H9 (cell line): ENCODE data around the gene OIT3. TPM values are rescaled to one million over a fixed set of nuclear protein-coding genes. Genes with fewer than 3 reads are reported as not detected.

Experiments
- DNase-seq: peaks from one replicate; pipeline ENCODE4 v3.0.0-alpha.2; 2017
- H2AFZ ChIP-seq: one replicate; pipeline ENCODE4 v1.6.1; 2013; ENCODE audit warnings: mild to moderate bottlenecking, low read length, control low read depth, moderate library complexity
- H2AK5ac ChIP-seq: 2 replicates; pipeline ENCODE4 v1.6.1; 2013; ENCODE audit warnings: low read length, control low read depth, mixed read lengths; ENCODE audit not compliant: insufficient read length
- H2BK120ac ChIP-seq: one replicate; pipeline ENCODE4 v1.6.1; 2013; ENCODE audit warnings: low read depth, mild to moderate bottlenecking, low read length, control low read depth, inconsistent platforms; ENCODE audit not compliant: poor library complexity, severe bottlenecking
- H2BK12ac ChIP-seq: 2 replicates; pipeline ENCODE4 v1.6.1; 2013; ENCODE audit warnings: low read length, control low read depth, mixed read lengths, low read depth; ENCODE audit not compliant: insufficient read length
- H2BK15ac ChIP-seq: 2 replicates; pipeline ENCODE4 v1.6.1; 2013; ENCODE audit warnings: low read depth, low read length, control low read depth
- H2BK20ac ChIP-seq: one replicate; pipeline ENCODE4 v1.6.1; 2013; ENCODE audit warnings: low read depth, mild to moderate bottlenecking, low read length, control low read depth, inconsistent platforms; ENCODE audit not compliant: poor library complexity, severe bottlenecking
- H2BK5ac ChIP-seq: 2 replicates; pipeline ENCODE4 v1.6.1; 2013; ENCODE audit warnings: low read length, control low read depth, mixed read lengths; ENCODE audit not compliant: insufficient read length
- H3K14ac ChIP-seq: 2 replicates; pipeline ENCODE4 v1.6.1; 2013; ENCODE audit warnings: low read length, control low read depth; ENCODE audit not compliant: insufficient read depth
- H3K18ac ChIP-seq: 2 replicates; pipeline ENCODE4 v1.6.1; 2013; ENCODE audit warnings: low read depth, mild to moderate bottlenecking, mixed read lengths, low read length, control low read depth; ENCODE audit not compliant: insufficient read length
- H3K23ac ChIP-seq: 2 replicates; pipeline ENCODE4 v1.6.1; 2013; ENCODE audit warnings: low read length, control low read depth, mixed read lengths, low read depth; ENCODE audit not compliant: insufficient read length
- H3K23me2 ChIP-seq: 2 replicates; pipeline ENCODE4 v1.6.1; 2013; ENCODE audit warnings: low read depth, mild to moderate bottlenecking, mixed read lengths, low read length, control low read depth; ENCODE audit not compliant: insufficient read length, poor library complexity, severe bottlenecking
- H3K27ac ChIP-seq: 2 replicates; pipeline ENCODE4 v1.5.1; 2013; ENCODE audit warnings: low read length, control low read depth, mixed read lengths, low read depth; ENCODE audit not compliant: insufficient read length
- H3K27me3 ChIP-seq: 2 replicates; pipeline ENCODE4 v1.6.1; 2013; ENCODE audit warnings: low read length, control low read depth, inconsistent platforms; ENCODE audit not compliant: insufficient read depth
- H3K4ac ChIP-seq: 2 replicates; pipeline ENCODE4 v1.6.1; 2013; ENCODE audit warnings: low read depth, mild to moderate bottlenecking, control low read depth, inconsistent platforms, low read length, moderate library complexity
- H3K4me1 ChIP-seq: 2 replicates; pipeline ENCODE4 v1.6.1; 2013; ENCODE audit warnings: low read length, control low read depth, inconsistent platforms; ENCODE audit not compliant: insufficient read depth
- H3K4me2 ChIP-seq: 2 replicates; pipeline ENCODE4 v1.6.1; 2013; ENCODE audit warnings: low read length, control low read depth, mixed read lengths; ENCODE audit not compliant: insufficient read length, insufficient read depth
- H3K56ac ChIP-seq: 2 replicates; pipeline ENCODE4 v1.6.1; 2013; ENCODE audit warnings: low read depth, mild to moderate bottlenecking, mixed read lengths, low read length, control low read depth; ENCODE audit not compliant: insufficient read length
- H3K79me1 ChIP-seq: 2 replicates; pipeline ENCODE4 v1.6.1; 2013; ENCODE audit warnings: low read depth, mild to moderate bottlenecking, moderate library complexity, low read length, control low read depth, inconsistent platforms; ENCODE audit not compliant: insufficient read depth, poor library complexity, severe bottlenecking
- H3K79me2 ChIP-seq: 2 replicates; pipeline ENCODE4 v1.6.1; 2013; ENCODE audit warnings: low read length, control low read depth, inconsistent platforms; ENCODE audit not compliant: insufficient read depth
- H3K9ac ChIP-seq: 2 replicates; pipeline ENCODE4 v1.6.1; 2013; ENCODE audit warnings: low read length, control low read depth, mixed read lengths; ENCODE audit not compliant: insufficient read length; ENCODE audit errors: extremely low read depth
- H3K9me3 ChIP-seq: one replicate; pipeline ENCODE4 v1.6.1; 2013; ENCODE audit warnings: low read depth, low read length, inconsistent platforms; ENCODE audit not compliant: control insufficient read depth
- H3T11ph ChIP-seq: one replicate; pipeline ENCODE4 v1.6.1; 2013; ENCODE audit warnings: mild to moderate bottlenecking, low read length, control low read depth, inconsistent platforms
- H4K20me1 ChIP-seq: one replicate; pipeline ENCODE4 v1.6.1; 2013; ENCODE audit not compliant: control insufficient read depth, insufficient read length, insufficient read depth
- H4K5ac ChIP-seq: 2 replicates; pipeline ENCODE4 v1.6.1; 2013; ENCODE audit warnings: low read depth, mild to moderate bottlenecking, mixed read lengths, low read length, control low read depth; ENCODE audit not compliant: insufficient read length
- H4K8ac ChIP-seq: replicated peaks from 2 replicates; pipeline ENCODE4 v1.6.1; 2013; ENCODE audit warnings: low read length, control low read depth, mixed read lengths, low read depth; ENCODE audit not compliant: insufficient read length
- H4K91ac ChIP-seq: 2 replicates; pipeline ENCODE4 v1.6.1; 2013; ENCODE audit warnings: low read depth, mild to moderate bottlenecking, moderate library complexity, mixed read lengths, low read length, control low read depth; ENCODE audit not compliant: insufficient read length
- H3K27ac Mint-ChIP-seq, 3 experiments: 2 replicates in 2 of 3; 3 replicates in 1 of 3; pipeline ENCODE4 v1.8.0; 2020 to 2021; ENCODE audit warnings: mixed read lengths in 3 of 3, mild to moderate bottlenecking in 1 of 3, moderate library complexity in 1 of 3
- H3K27me3 Mint-ChIP-seq: 2 replicates; pipeline ENCODE4 v1.8.0; 2021; ENCODE audit warnings: low read depth, mild to moderate bottlenecking, moderate library complexity, mixed read lengths
- H3K36me3 Mint-ChIP-seq, 3 experiments: 2 replicates in 2 of 3; 3 replicates in 1 of 3; pipeline ENCODE4 v1.8.0; 2020 to 2021; ENCODE audit warnings: low read depth in 3 of 3, mixed read lengths in 3 of 3; ENCODE audit not compliant: insufficient read depth in 1 of 3
- H3K4me1 Mint-ChIP-seq, 2 experiments: 2 replicates each; pipeline ENCODE4 v1.8.0; 2020; ENCODE audit warnings: mixed read lengths in 2 of 2
- H3K4me3 Mint-ChIP-seq, 2 experiments: 2 replicates in 1 of 2; 3 replicates in 1 of 2; pipeline ENCODE4 v1.8.0; 2020 to 2021; ENCODE audit warnings: mild to moderate bottlenecking in 2 of 2, mixed read lengths in 2 of 2, moderate library complexity in 1 of 2
- H3K9me3 Mint-ChIP-seq, 2 experiments: 2 replicates in 1 of 2; 3 replicates in 1 of 2; pipeline ENCODE4 v1.8.0; 2020; ENCODE audit warnings: mild to moderate bottlenecking in 2 of 2, mixed read lengths in 2 of 2, moderate library complexity in 1 of 2
- WGBS: extraction: QIAGEN DNeasy Blood & Tissue Kit; methylation state at CpG from one replicate; pipeline ENCODE4 v1.1.7; 2013; ENCODE audit warnings: missing lambda C conversion rate, low lambda C conversion rate, mixed read lengths; ENCODE audit not compliant: insufficient read length; ENCODE audit errors: extremely low coverage; 5-methylcytosine and 5-hydroxymethylcytosine counted together
- total RNA-seq: library from RNA; stranded (reverse); gene quantifications from 2 replicates; pipeline ENCODE4 v1.2.1, GENCODE V29; 2021
- TF ChIP-seq, protein P1 (sequence below): fragments of 200-600 bp; sonication (generic); conservative IDR thresholded peaks from 3 replicates; pipeline ENCODE4 v1.8.0; 2021; ENCODE audit warnings: antibody characterized with exemption, mild to moderate bottlenecking

The OIT3 gene
- total RNA-seq, 1 experiment from 2014 or later = not detected

DNA sequence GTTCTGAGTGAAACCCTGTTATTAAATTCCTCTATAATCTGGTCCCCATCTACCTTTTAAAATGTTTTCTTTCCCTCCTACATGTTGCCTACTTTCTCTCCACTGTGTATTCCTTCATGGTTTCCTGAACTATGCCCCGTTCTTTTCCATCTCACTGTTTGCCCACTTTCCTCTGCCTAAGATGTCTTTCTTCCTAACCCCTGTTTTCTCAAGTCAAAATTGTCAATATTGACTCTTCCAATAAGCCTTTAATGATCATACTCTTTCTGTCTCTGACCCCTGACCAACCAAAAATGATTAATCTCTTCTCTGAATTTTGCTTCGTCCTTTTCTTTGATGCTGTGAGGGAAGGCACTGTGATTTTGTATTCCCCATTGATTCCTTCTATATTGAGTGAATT is 30.6 kb upstream of the OIT3 start:
- Histone ChIP-seq H4K8ac (no peak overlapping the region), H3K79me2 (no peaks in the 10 kb centered on the region), H2BK120ac (no peak overlapping the region), H2BK5ac (no peak overlapping the region), H3K4ac (no peak overlapping the region), H2AFZ (no peak overlapping the region), H3K18ac (no peak overlapping the region), H3K9me3 (no peaks in the 10 kb centered on the region), H2BK20ac (no peak overlapping the region), H2BK12ac (no peak overlapping the region), H2AK5ac (no peak overlapping the region), H3T11ph (no peak overlapping the region), H4K5ac (no peak overlapping the region), H3K14ac (no peak overlapping the region), H3K27me3 (no peaks in the 10 kb centered on the region), H3K4me2 (no peak overlapping the region), H3K79me1 (no peaks in the 10 kb centered on the region), H3K27ac (no peak overlapping the region), H3K9ac (no peak overlapping the region), H4K20me1 (no peaks in the 10 kb centered on the region), H3K23ac (no peak overlapping the region), H2BK15ac (no peak overlapping the region), H4K91ac (no peak overlapping the region), H3K23me2 (no peaks in the 10 kb centered on the region), H3K56ac (no peak overlapping the region), H3K4me1 (no peaks in the 10 kb centered on the region)
- Mint-ChIP-seq H3K4me3 (no peak overlapping the region), H3K27ac (no peak overlapping the region), H3K27me3 (no peaks in the 10 kb centered on the region), H3K4me1 (peaks cover 0 to 4% of the 10 kb centered on the region in 2 experiments; a peak in 1 of 4 replicates), H3K9me3 (no peaks in the 10 kb centered on the region), H3K36me3 (peaks cover 6 to 29% (median 21%) of the 10 kb centered on the region in 3 experiments; a peak in 6 of 7 replicates)
- no CpG with 5 or more reads among the region's 2 CpGs for WGBS
- TF ChIP-seq, protein P1, sequence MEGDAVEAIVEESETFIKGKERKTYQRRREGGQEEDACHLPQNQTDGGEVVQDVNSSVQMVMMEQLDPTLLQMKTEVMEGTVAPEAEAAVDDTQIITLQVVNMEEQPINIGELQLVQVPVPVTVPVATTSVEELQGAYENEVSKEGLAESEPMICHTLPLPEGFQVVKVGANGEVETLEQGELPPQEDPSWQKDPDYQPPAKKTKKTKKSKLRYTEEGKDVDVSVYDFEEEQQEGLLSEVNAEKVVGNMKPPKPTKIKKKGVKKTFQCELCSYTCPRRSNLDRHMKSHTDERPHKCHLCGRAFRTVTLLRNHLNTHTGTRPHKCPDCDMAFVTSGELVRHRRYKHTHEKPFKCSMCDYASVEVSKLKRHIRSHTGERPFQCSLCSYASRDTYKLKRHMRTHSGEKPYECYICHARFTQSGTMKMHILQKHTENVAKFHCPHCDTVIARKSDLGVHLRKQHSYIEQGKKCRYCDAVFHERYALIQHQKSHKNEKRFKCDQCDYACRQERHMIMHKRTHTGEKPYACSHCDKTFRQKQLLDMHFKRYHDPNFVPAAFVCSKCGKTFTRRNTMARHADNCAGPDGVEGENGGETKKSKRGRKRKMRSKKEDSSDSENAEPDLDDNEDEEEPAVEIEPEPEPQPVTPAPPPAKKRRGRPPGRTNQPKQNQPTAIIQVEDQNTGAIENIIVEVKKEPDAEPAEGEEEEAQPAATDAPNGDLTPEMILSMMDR = no peak
- DNase-seq = no peak
